AG04450 (cell line): ENCODE data around the gene MS4A7. TPM values are rescaled to one million over a fixed set of nuclear protein-coding genes. Genes with fewer than 3 reads are reported as not detected.

Experiments used
- CTCF ChIA-PET: fragments of 300-600, 350-600 bp; formaldehyde crosslinking; extraction: SDS; loops from one replicate; lab custom pipeline; 2022; ENCODE audit warnings: antibody characterized with exemption, inconsistent platforms; lab: Charles Lee
- POLR2A ChIA-PET: fragments of 350-600 bp; formaldehyde crosslinking; extraction: SDS; loops from one replicate; lab custom pipeline; 2021; ENCODE audit warnings: antibody characterized with exemption, inconsistent platforms; lab: Yijun Ruan, JAX
- DNase-seq: peaks from one replicate; pipeline ENCODE4 v3.0.0-alpha.2; 2011; ENCODE audit warnings: low read depth, low spot score
- H3K27ac ChIP-seq: one replicate; pipeline ENCODE4 v1.5.1; 2012; ENCODE audit warnings: low read depth, low read length, control low read depth
- H3K27me3 ChIP-seq: one replicate; pipeline ENCODE4 v1.6.0; 2012; ENCODE audit warnings: low read length; ENCODE audit not compliant: control insufficient read depth, insufficient read depth
- H3K4me3 ChIP-seq: 2 replicates; pipeline ENCODE4 v1.5.1; 2011; ENCODE audit warnings: mild to moderate bottlenecking, low read depth, low read length, control low read depth
- H3K9me3 ChIP-seq: 2 replicates; pipeline ENCODE4 v1.5.1; 2012; ENCODE audit warnings: low read length; ENCODE audit not compliant: control insufficient read depth, insufficient read depth
- polyA minus RNA-seq: library from RNA; depleted of rRNA, polyadenylated mRNA; stranded (reverse); fragments of >200 nt; gene quantifications from 2 replicates; pipeline ENCODE4 v1.2.3, GENCODE V29; 2011; rRNA and poly(A)+ RNA removed
- polyA plus RNA-seq: library from polyadenylated mRNA; depleted of rRNA; stranded (reverse); fragments of >200 nt; gene quantifications from 2 replicates; pipeline ENCODE4 v1.2.3, GENCODE V29; 2011; rRNA removed
- TF ChIP-seq, protein P1 (sequence below): IDR thresholded peaks from 2 replicates; pipeline ENCODE4 v1.5.1; 2011; ENCODE audit warnings: low read depth, low read length, control low read depth, inconsistent platforms

The MS4A7 gene, protein sequence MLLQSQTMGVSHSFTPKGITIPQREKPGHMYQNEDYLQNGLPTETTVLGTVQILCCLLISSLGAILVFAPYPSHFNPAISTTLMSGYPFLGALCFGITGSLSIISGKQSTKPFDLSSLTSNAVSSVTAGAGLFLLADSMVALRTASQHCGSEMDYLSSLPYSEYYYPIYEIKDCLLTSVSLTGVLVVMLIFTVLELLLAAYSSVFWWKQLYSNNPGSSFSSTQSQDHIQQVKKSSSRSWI
- polyA plus RNA-seq (not detected in 2 replicates), polyA minus RNA-seq (not detected in 2 replicates)

DNA sequence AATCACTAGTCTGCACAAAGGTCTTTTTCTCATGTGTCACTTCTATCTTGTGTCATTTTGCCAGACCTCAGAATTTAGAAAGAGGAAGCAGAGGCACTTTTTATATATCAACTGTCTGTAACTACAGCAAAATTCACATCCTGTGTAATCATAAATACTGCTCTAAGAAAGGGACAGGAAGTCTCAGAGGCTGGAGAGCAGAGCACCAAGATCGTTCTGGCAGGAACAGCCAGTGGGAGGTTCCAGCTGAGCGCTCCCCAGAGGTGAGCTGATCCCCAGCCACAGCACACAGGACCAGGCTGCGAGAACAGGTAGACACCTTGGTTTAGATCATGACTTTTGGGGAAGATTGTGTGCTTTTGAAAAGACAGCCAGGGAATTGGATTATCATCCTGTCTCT is at the start of gene MS4A7:
MS4A7 (plus strand) TSS at position 179 of the 400 bp plus-strand sequence. CDS start 4,610 bp downstream, outside the sequence.
- ChIA-PET CTCF (no interaction called here), POLR2A (no interaction called here)
- no peak within 1 kb of the TSS for H3K27ac ChIP-seq
- peaks cover 28% of the 10 kb centered on the region for H3K9me3 ChIP-seq
- TF ChIP-seq, protein P1, sequence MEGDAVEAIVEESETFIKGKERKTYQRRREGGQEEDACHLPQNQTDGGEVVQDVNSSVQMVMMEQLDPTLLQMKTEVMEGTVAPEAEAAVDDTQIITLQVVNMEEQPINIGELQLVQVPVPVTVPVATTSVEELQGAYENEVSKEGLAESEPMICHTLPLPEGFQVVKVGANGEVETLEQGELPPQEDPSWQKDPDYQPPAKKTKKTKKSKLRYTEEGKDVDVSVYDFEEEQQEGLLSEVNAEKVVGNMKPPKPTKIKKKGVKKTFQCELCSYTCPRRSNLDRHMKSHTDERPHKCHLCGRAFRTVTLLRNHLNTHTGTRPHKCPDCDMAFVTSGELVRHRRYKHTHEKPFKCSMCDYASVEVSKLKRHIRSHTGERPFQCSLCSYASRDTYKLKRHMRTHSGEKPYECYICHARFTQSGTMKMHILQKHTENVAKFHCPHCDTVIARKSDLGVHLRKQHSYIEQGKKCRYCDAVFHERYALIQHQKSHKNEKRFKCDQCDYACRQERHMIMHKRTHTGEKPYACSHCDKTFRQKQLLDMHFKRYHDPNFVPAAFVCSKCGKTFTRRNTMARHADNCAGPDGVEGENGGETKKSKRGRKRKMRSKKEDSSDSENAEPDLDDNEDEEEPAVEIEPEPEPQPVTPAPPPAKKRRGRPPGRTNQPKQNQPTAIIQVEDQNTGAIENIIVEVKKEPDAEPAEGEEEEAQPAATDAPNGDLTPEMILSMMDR, result no peak
- H3K27me3 ChIP-seq, result no peaks in the 10 kb centered on the region
- DNase-seq, result no peak
- H3K4me3 ChIP-seq, result no peak within 1 kb of the TSS

DNA sequence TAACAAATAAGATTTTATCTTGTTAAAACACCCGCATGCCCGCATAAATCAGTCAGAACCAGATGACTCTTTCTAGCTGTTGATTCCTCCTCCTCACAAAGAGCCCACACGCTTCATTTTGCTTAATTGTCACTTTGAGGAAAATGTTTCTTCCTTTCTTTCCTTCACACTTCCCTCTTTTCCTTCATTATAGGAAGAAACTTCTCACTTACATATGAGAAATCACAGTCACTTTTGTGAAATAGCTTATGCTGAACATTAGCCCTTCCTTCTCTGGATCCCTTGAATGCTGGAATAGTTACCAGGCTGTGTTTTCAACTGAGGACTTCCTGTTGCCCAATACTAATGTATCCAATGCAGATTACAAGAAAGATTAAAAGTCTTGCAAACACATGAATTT is 45.5 kb upstream of the MS4A7 start:
- POLR2A ChIA-PET, result no interaction called here
- H3K9me3 ChIP-seq, result peaks cover 10% of the 10 kb centered on the region
- H3K27ac ChIP-seq, result no peak overlapping the region
- no peak for DNase-seq
- no peak overlapping the region for H3K4me3 ChIP-seq
- H3K27me3 ChIP-seq, result no peaks in the 10 kb centered on the region
- TF ChIP-seq, protein P1, result no peak
- CTCF ChIA-PET, result no interaction called here

DNA sequence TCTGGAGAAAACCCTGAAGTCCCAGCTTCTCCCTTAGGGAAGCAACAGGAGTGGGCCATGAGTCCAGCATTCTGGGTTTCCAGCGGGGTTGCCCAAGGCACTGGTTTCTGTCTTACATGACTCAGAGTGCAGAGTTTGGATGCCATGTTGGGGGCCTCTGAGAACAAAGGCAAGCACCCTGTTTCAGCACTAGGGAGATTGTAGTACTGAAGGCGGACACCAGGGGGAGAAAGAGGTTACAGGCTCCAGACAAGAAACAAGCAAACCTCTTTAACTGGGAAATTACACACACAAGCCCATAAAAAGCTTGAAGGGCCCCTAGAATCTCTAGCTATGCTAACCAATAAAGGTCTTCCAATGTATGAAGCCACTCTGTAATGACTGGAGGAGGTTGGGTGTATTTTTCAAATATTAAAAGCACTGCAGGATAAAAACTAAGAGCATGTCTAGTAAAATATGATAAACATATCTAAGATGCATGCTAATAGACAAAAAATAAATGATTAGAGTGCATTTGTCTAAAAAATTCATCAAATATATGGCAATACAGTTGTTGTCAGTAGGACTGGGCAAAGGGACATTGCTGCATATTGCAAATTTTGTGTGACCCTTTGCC is 44.2 kb upstream of the MS4A7 start:
- H3K9me3 ChIP-seq, result peaks cover 10% of the 10 kb centered on the region
- no peaks in the 10 kb centered on the region for H3K27me3 ChIP-seq
- no peak overlapping the region for H3K4me3 ChIP-seq
- TF ChIP-seq, protein P1, result peak; percentile 53
- ChIA-PET POLR2A (no interaction called here), CTCF (interaction anchor here (1.1 kb wide), 1 partner anchor 10 kb away, joined by 4 read pairs; no protein-coding TSS in a partner anchor)
- DNase-seq, result no peak
- H3K27ac ChIP-seq, result no peak overlapping the region

DNA sequence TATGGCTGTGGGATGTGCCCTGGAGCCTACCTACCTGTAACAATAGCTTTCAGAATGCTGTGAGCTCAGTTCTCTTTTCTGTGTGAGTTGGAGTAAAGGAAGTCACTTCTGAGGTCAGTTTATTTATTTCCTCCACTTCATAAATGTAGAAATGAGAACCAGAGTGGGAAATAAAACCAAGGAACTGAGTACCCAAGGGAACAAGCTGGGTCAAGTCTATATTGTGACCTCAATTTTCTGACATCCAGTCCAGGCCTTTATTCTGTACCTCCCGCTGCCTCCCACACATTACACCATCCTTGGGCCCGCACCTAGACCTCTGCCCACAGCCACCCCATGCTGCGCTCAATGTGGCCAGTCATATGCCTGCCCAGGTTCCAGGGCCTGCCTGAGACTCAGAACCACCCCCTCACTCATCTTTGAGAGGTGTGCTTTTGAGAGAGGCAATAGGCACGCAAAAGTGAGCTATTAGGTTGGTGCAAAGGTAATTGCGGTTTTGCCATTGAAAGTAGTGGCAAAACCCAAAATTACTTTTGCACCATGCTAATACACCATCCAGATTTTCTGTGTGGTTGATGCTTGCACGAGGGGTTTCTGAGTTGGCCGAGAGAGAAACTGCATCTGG is 41.5 kb upstream of the MS4A7 start:
- TF ChIP-seq, protein P1, result no peak
- no peak overlapping the region for H3K27ac ChIP-seq
- no peak overlapping the region for H3K4me3 ChIP-seq
- POLR2A ChIA-PET, result no interaction called here
- no peaks in the 10 kb centered on the region for H3K27me3 ChIP-seq
- H3K9me3 ChIP-seq, result peaks cover 10% of the 10 kb centered on the region
- no peak for DNase-seq
- CTCF ChIA-PET, result no interaction called here

DNA sequence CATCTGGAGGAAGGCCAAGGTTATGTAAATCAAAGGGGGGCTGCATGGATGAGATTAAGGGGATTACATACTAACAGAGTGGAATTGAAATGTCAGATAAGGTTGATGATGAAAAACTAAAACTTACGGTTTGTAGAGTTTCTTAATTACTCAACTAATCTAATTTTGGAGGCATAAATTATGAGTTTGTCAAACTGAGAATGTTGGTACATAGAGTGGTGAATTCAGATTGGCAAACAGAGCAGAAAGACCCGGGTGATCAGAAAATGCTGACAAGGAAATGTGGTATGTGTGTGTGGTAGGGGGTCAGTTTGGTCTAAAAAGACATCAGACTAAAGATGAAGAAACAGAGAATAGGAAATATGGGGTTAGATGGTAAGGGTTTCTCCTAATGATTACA is 40.3 kb upstream of the MS4A7 start:
- H3K27me3 ChIP-seq, result no peaks in the 10 kb centered on the region
- POLR2A ChIA-PET, result no interaction called here
- H3K4me3 ChIP-seq, result no peak overlapping the region
- CTCF ChIA-PET, result no interaction called here
- DNase-seq, result no peak
- no peak overlapping the region for H3K27ac ChIP-seq
- H3K9me3 ChIP-seq, result peaks cover 10% of the 10 kb centered on the region
- TF ChIP-seq, protein P1, result no peak
